Cardiac muscle cell (in vitro differentiated cells and primary cell): Measurements from ENCODE around the gene JMJD8. TPM values are rescaled to one million over a fixed set of nuclear protein-coding genes. Genes with fewer than 3 reads are reported as not detected.
A peak's percentile ranks its signal among the peaks of the same experiment; 100 is the strongest.

Experiments
- DNase-seq, 2 donors: peaks; one replicate each; pipeline versions ENCODE4 v3.0.0 to v3.0.0-alpha.2; 2010 to 2017; ENCODE audit warnings: low read depth in 1 of 2, low spot score in 1 of 2
- H3K27ac ChIP-seq: fragments of 200-600 bp; sonication (generic); 2 replicates; pipeline ENCODE4 v1.5.1; 2016
- H3K27me3 ChIP-seq: fragments of 200-600 bp; sonication (generic); 2 replicates; pipeline ENCODE4 v1.6.0; 2016; ENCODE audit warnings: control low read depth
- H3K36me3 ChIP-seq: fragments of 200-600 bp; sonication (generic); 2 replicates; pipeline ENCODE4 v1.5.1; 2016; ENCODE audit warnings: control low read depth
- H3K4me1 ChIP-seq: fragments of 200-600 bp; sonication (generic); 2 replicates; pipeline ENCODE4 v1.8.1; 2017; ENCODE audit warnings: low read depth, mild to moderate bottlenecking, mixed run types
- H3K4me3 ChIP-seq: fragments of 200-600 bp; sonication (generic); 2 replicates; pipeline ENCODE4 v1.5.1; 2016; ENCODE audit warnings: mild to moderate bottlenecking
- H3K9me3 ChIP-seq: fragments of 200-600 bp; sonication (generic); 2 replicates; pipeline ENCODE4 v1.5.1; 2017; ENCODE audit warnings: low read depth, mild to moderate bottlenecking, control low read depth
- polyA plus RNA-seq: library from polyadenylated mRNA; unstranded; fragments of >200 nt; fragmentation: Nextera tagmentation; extraction: Ambion mirVana; gene quantifications from 2 replicates; pipeline ENCODE4 v1.2.1, GENCODE V29; 2016
- total RNA-seq: library from RNA; depleted of rRNA; stranded (reverse); fragments of >200 nt; gene quantifications from 2 replicates; pipeline ENCODE4 v1.2.3, GENCODE V29; 2016
- TF ChIP-seq, protein P1 (sequence below): IDR thresholded peaks from 2 replicates; pipeline ENCODE4 v1.5.1; 2012; ENCODE audit warnings: low read depth, mild to moderate bottlenecking, low read length

Gene JMJD8
- total and polyA plus RNA-seq, 2 experiments from 2014 or later: 105 to 118 TPM

DNA sequence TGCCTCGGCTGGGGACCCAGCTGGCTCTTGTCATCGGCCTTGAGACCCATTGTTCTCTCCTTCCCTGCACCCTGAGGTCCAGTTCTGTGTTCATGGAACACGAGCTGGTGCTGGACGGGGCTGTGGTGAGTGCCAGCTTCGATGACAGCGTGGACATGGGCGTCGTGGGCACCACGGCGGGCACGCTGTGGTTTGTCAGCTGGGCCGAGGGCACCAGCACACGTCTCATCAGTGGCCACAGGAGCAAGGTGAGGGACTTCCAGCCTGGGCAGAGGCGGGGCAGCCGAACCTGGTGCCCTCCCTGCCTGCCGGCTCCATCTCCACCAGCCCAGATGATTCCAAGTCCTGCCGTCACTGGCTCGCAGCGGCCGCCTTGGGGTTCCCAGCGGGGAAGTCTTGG is 21.5 kb downstream of the JMJD8 start:
- no peaks in the 10 kb centered on the region for H3K4me1 ChIP-seq
- no peaks in the 10 kb centered on the region for H3K9me3 ChIP-seq
- no peak overlapping the region for H3K27ac ChIP-seq
- no peak overlapping the region for H3K4me3 ChIP-seq
- no peaks in the 10 kb centered on the region for H3K27me3 ChIP-seq
- TF ChIP-seq, protein P1, sequence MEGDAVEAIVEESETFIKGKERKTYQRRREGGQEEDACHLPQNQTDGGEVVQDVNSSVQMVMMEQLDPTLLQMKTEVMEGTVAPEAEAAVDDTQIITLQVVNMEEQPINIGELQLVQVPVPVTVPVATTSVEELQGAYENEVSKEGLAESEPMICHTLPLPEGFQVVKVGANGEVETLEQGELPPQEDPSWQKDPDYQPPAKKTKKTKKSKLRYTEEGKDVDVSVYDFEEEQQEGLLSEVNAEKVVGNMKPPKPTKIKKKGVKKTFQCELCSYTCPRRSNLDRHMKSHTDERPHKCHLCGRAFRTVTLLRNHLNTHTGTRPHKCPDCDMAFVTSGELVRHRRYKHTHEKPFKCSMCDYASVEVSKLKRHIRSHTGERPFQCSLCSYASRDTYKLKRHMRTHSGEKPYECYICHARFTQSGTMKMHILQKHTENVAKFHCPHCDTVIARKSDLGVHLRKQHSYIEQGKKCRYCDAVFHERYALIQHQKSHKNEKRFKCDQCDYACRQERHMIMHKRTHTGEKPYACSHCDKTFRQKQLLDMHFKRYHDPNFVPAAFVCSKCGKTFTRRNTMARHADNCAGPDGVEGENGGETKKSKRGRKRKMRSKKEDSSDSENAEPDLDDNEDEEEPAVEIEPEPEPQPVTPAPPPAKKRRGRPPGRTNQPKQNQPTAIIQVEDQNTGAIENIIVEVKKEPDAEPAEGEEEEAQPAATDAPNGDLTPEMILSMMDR: no peak
- DNase-seq: no peak
- no peaks in the 10 kb centered on the region for H3K36me3 ChIP-seq

DNA sequence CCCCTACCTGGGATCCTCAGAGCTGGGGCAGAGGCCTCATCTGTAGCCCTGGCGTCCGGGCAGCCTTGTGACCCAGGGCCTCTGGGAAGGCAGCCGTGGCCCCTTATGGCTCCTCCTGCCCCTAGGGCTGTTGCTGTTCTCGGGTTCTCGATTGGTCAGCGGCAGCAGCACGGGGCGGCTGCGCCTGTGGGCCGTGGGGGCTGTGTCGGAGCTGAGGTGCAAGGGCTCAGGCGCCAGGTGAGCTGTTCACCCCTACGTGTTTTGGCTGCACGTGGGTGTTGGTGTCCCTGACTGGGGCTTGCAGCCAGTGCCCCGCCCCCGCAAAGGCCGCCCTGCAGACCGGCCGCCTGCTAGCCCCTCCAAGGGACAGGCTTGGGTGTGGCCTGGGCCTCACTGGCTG is 22.0 kb downstream of the JMJD8 start:
- Histone ChIP-seq H3K4me1 (no peaks in the 10 kb centered on the region), H3K4me3 (no peak overlapping the region), H3K36me3 (no peaks in the 10 kb centered on the region), H3K27ac (no peak overlapping the region), H3K27me3 (no peaks in the 10 kb centered on the region), H3K9me3 (no peaks in the 10 kb centered on the region)
- TF ChIP-seq, protein P1: no peak
- DNase-seq: no peak

- Histone ChIP-seq H3K4me1 (no peaks in the 10 kb centered on the region), H3K36me3 (no peaks in the 10 kb centered on the region), H3K4me3 (no peak overlapping the region), H3K27me3 (no peaks in the 10 kb centered on the region), H3K27ac (peak overlapping the region; percentile 1), H3K9me3 (no peaks in the 10 kb centered on the region)
- no peak for DNase-seq
- TF ChIP-seq, protein P1: no peak
Observed at GRCh38 chr16:661184-661821, 22.8 kb downstream of the JMJD8 start.

DNA sequence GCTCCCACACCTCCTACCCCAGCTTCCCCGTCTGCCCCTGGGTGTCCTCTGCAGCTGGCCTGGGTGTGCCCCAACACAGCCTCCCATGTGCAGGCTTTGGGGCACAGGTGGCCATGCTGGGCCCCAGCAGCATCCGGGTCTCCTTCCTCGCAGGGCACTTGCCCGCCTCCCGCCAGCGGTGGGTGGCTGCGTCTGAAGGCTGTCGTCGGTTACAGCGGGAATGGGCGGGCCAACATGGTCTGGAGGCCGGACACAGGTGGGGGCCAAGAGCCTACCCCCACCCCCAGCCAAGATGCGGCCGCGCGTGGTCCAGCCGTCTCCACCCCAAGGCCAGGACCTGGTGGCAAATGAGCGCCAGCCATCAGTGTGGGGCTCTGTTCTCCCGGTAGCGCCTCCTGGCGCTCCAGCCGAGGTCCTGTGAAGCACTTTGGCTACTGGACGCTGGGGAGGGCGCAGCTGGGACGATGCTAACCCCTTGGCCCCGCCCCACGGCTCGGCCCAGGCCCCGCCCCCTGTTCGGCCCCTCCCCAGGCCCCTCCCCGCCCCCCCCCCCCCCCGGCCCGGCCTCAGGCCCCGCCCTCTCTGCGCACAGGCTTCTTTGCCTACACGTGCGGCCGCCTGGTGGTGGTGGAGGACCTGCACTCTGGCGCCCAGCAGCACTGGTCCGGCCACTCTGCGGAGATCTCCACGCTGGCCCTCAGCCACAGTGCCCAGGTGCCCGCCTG is 23.5 kb downstream of the JMJD8 start:
- Histone ChIP-seq H3K27ac (no peak overlapping the region), H3K4me1 (no peaks in the 10 kb centered on the region), H3K27me3 (no peaks in the 10 kb centered on the region), H3K36me3 (no peaks in the 10 kb centered on the region), H3K4me3 (no peak overlapping the region), H3K9me3 (no peaks in the 10 kb centered on the region)
- TF ChIP-seq, protein P1: peak; percentile 39
- peak; percentile 86 to 96 for DNase-seq

DNA sequence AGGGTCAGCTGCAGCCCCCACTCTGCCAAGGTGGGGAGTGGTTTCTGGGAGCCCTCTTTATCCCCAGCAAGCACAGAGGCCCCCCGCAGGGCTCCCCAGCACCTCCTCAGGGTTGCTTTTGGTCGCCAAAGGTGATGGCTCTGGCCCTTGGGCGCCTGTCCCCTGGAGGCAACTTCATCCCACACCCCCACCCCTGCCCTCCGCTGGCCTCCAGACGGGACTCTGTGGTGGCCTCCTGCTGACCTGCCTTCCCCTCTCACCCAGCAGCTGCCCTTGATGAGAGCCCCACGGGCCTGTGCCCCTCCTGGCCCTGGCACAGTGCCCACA is 24.0 kb downstream of the JMJD8 start:
- no peak overlapping the region for H3K4me3 ChIP-seq
- H3K4me1 ChIP-seq: no peaks in the 10 kb centered on the region
- TF ChIP-seq, protein P1: no peak
- no peaks in the 10 kb centered on the region for H3K27me3 ChIP-seq
- no peaks in the 10 kb centered on the region for H3K9me3 ChIP-seq
- DNase-seq: no peak
- no peak overlapping the region for H3K27ac ChIP-seq
- no peaks in the 10 kb centered on the region for H3K36me3 ChIP-seq
